HepG2 (cell line): Measurements from ENCODE around the gene SHROOM2. TPM values are rescaled to one million over a fixed set of nuclear protein-coding genes. Genes with fewer than 3 reads are reported as not detected.

Experiments
- ATAC-seq: fragments of 200-7000 bp; cut with Tn5 transposase; 3 replicates; pipeline ENCODE4 v1.9.1; 2020; ENCODE audit warnings: mild to moderate bottlenecking, moderate library complexity
- BruUV-seq: library from RNA; stranded (reverse); fragments of 400-500 nt; replicated peaks from 2 replicates; lab custom pipeline; 2021; lab: Mats Ljungman, UMichigan
- CTCF ChIA-PET: fragments of 300-600 bp; formaldehyde crosslinking; extraction: SDS; loops from one replicate; lab custom pipeline; 2021; ENCODE audit warnings: low total read pairs, inconsistent platforms, low intra/inter-chr PET ratio; lab: Yijun Ruan, JAX
- POLR2A ChIA-PET: fragments of 350-600 bp; sonication (Branson Sonifier 250); formaldehyde crosslinking; loops from one replicate; lab custom pipeline; 2020; ENCODE audit warnings: antibody characterized with exemption, inconsistent platforms; lab: Yijun Ruan, JAX
- DNase-seq: peaks from one replicate; pipeline ENCODE4 v3.0.0-alpha.2; 2015; ENCODE audit warnings: low spot score
- FAIRE-seq: peaks from 3 replicates; lab custom pipeline; 2011; peaks lifted over from hg19 to GRCh38; lab: Jason Lieb, UNC
- H2AFZ ChIP-seq: one replicate; pipeline ENCODE4 v1.6.1; 2011; ENCODE audit warnings: low read length, inconsistent platforms
- H3K27ac ChIP-seq: fragments of 300-600 bp; 3 replicates; pipeline ENCODE4 v1.8.0; 2011; ENCODE audit warnings: mixed run types, mild to moderate bottlenecking, mixed read lengths, low read length, inconsistent platforms; ENCODE audit not compliant: insufficient read depth; ENCODE audit errors: extremely low read length
- H3K27me3 ChIP-seq, 2 experiments: fragments of 200-600 bp in 1 of 2; 2 replicates in 1 of 2; 3 replicates in 1 of 2; pipeline versions ENCODE4 v1.6.0 to v1.8.0; 2011; ENCODE audit warnings: low read length in 2 of 2, mild to moderate bottlenecking in 2 of 2, moderate library complexity in 2 of 2, inconsistent platforms in 1 of 2; ENCODE audit not compliant: insufficient read depth in 2 of 2, control insufficient read depth in 1 of 2
- H3K36me3 ChIP-seq, 2 experiments: fragments of 200-600 bp in 1 of 2; replicated peaks in 1 of 2; 2 replicates in 1 of 2; 3 replicates in 1 of 2; pipeline versions ENCODE4 v1.5.1 to v1.8.0; 2011; ENCODE audit warnings: low read length in 2 of 2, inconsistent platforms in 1 of 2; ENCODE audit not compliant: insufficient read depth in 2 of 2, control insufficient read depth in 1 of 2
- H3K4me1 ChIP-seq: 2 replicates; pipeline ENCODE4 v1.5.1; 2012; ENCODE audit warnings: low read length, inconsistent platforms; ENCODE audit not compliant: insufficient read depth
- H3K4me2 ChIP-seq: 2 replicates; pipeline ENCODE4 v1.6.0; 2011; ENCODE audit warnings: low read depth, low read length, inconsistent platforms
- H3K4me3 ChIP-seq, 3 experiments: fragments of 200-600 bp in 1 of 3; sonication (generic), shearing (Covaris generic) in 1 of 3; replicated peaks in 1 of 3; 2 replicates each; pipeline ENCODE4 v1.5.1; 2011 to 2016; ENCODE audit warnings: low read length in 3 of 3, inconsistent platforms in 2 of 3, low read depth in 2 of 3, mild to moderate bottlenecking in 2 of 3, control low read depth in 1 of 3, mixed read lengths in 1 of 3; ENCODE audit not compliant: insufficient read depth in 1 of 3
- H3K79me2 ChIP-seq: one replicate; pipeline ENCODE4 v1.6.1; 2011; ENCODE audit warnings: low read length, inconsistent platforms; ENCODE audit not compliant: insufficient read depth
- H3K9ac ChIP-seq: 2 replicates; pipeline ENCODE4 v1.6.0; 2011; ENCODE audit warnings: mild to moderate bottlenecking, low read depth, low read length, inconsistent platforms; ENCODE audit not compliant: insufficient read depth
- H3K9me3 ChIP-seq: 2 replicates; pipeline ENCODE4 v1.5.1; 2012; ENCODE audit warnings: mild to moderate bottlenecking, low read length
- H4K20me1 ChIP-seq: 2 replicates; pipeline ENCODE4 v1.6.0; 2011; ENCODE audit warnings: inconsistent platforms, mild to moderate bottlenecking, low read length, moderate library complexity; ENCODE audit not compliant: insufficient read depth
- AHDC1 ChIP-seq: sonication (generic); formaldehyde crosslinking; IDR thresholded peaks from 2 replicates; pipeline ENCODE4 v1.5.1; 2020; ENCODE audit warnings: mild to moderate bottlenecking, missing genetic modification reagents, borderline replicate concordance
- ARID2 ChIP-seq: sonication (generic); formaldehyde crosslinking; IDR thresholded peaks from 2 replicates; pipeline ENCODE4 v1.8.1; 2022; ENCODE audit warnings: mild to moderate bottlenecking, missing genetic modification reagents, borderline replicate concordance
- CSRNP2 ChIP-seq: sonication (generic); formaldehyde crosslinking; conservative IDR thresholded peaks from 2 replicates; pipeline ENCODE4 v1.8.0; 2022; ENCODE audit warnings: low read depth, missing genetic modification reagents
- FOXA3 ChIP-seq: IDR thresholded peaks from 2 replicates; pipeline ENCODE4 v1.6.1; 2016; ENCODE audit warnings: missing genetic modification reagents, missing compliant biosample characterization
- SKI ChIP-seq: fragments of 450-650 bp; IDR thresholded peaks from one replicate; pipeline ENCODE4 v1.6.1; 2018; ENCODE audit warnings: mild to moderate bottlenecking; ENCODE audit not compliant: partially characterized antibody
- YY1 ChIP-seq: IDR thresholded peaks from 2 replicates; pipeline ENCODE4 v1.6.1; 2011; ENCODE audit warnings: low read length, low read depth, moderate library complexity, mild to moderate bottlenecking; ENCODE audit not compliant: insufficient read depth, insufficient replicate concordance
- ZFP1 ChIP-seq: IDR thresholded peaks from 2 replicates; pipeline ENCODE4 v1.6.1; 2016
- ZNF672 ChIP-seq: sonication (generic); formaldehyde crosslinking; IDR thresholded peaks from 2 replicates; pipeline ENCODE4 v1.8.1; 2022; ENCODE audit warnings: missing genetic modification reagents
- WGBS: methylation state at CpG from one replicate; pipeline ENCODE4 v1.1.6; 2017; ENCODE audit warnings: low lambda C conversion rate; 5-methylcytosine and 5-hydroxymethylcytosine counted together
- in situ Hi-C: cut with HindIII; loops from 2 replicates; pipeline ENCODE4 v1.10.0; 2017; ENCODE audit warnings: low pct_unique_long_range_greater_than_20kb; ENCODE audit not compliant: extremely low pct_ligation_motif_present
- intact Hi-C: fragments of 100-400 bp; cut with micrococcal nuclease; formaldehyde crosslinking; loops from one replicate; pipeline ENCODE4 v1.10.0; 2022; ENCODE audit not compliant: unreplicated experiment
- polyA plus RNA-seq, 8 experiments: library from polyadenylated mRNA; depleted of rRNA in 3 of 8; stranded (reverse) in 7 of 8; unstranded in 1 of 8; fragments of >200 nt; fragmentation: Illumina TruSeq in 4 of 8; extraction: Trizol in 4 of 8; gene quantifications; 2 replicates each; pipeline versions ENCODE4 v1.2.1 to v1.2.3, GENCODE V29; 2011 to 2016; ENCODE audit warnings: low read depth in 4 of 8, missing spikeins in 1 of 8, mixed read lengths in 1 of 8; ENCODE audit not compliant: insufficient read depth in 1 of 8
- total RNA-seq, 5 experiments: library from RNA; depleted of rRNA; stranded (reverse); fragments of >200 nt; fragmentation: Illumina TruSeq; extraction: Trizol; gene quantifications; 2 replicates each; pipeline ENCODE4 v1.2.3, GENCODE V29; 2016; ENCODE audit warnings: low read depth in 1 of 5

SHROOM2 gene
- total and polyA plus RNA-seq, 2 of the 13 experiments (the other 11 are each of a cell fraction or from before 2014, with no cell fraction given): 0.92 to 1.4 TPM

- Histone ChIP-seq H3K4me1 (no peaks in the 10 kb centered on the region), H3K36me3 (no peaks in the 10 kb centered on the region; a peak in 1 of 5 replicates), H3K27me3 (no peaks in the 10 kb centered on the region), H3K79me2 (no peaks in the 10 kb centered on the region), H3K27ac (no peak overlapping the region), H3K9me3 (no peaks in the 10 kb centered on the region), H4K20me1 (no peaks in the 10 kb centered on the region), H3K4me2 (no peak overlapping the region), H3K4me3 (no peak overlapping the region), H3K9ac (no peak overlapping the region), H2AFZ (no peak overlapping the region)
- no peak for DNase-seq
- WGBS: 93% methylated on average over 6 of the region's 6 CpGs
- intact Hi-C loops (no loop called here), in situ Hi-C loops (no loop called here)
- ChIA-PET CTCF (no interaction called here), POLR2A (no interaction called here)
- FAIRE-seq: no peak
- no peak for ATAC-seq
- BruUV-seq: no TSS peak
- no peak for TF ChIP-seq FOXA3
- no peak for TF ChIP-seq SKI
- TF ChIP-seq CSRNP2 (CRISPR knock-in tag): no peak
- TF ChIP-seq ZFP1 (CRISPR knock-in tag): no peak
- TF ChIP-seq YY1: no peak
- TF ChIP-seq AHDC1 (CRISPR knock-in tag): no peak
- TF ChIP-seq ZNF672 (CRISPR knock-in tag): no peak
- no peak for TF ChIP-seq ARID2 (CRISPR knock-in tag)
Observed at GRCh38 chrX:9897761-9898161, 111.5 kb downstream of the SHROOM2 start.
